BLaER1 (cell line): ENCODE measurements around the gene SLC34A3.

Experiments
- H3K27ac ChIP-seq: shearing (Covaris generic); formaldehyde crosslinking; 2 replicates; pipeline ENCODE4 v1.8.1; 2022
- H3K27me3 ChIP-seq: shearing (Covaris generic); formaldehyde crosslinking; 2 replicates; pipeline ENCODE4 v1.8.1; 2022
- H3K36me3 ChIP-seq: shearing (Covaris generic); formaldehyde crosslinking; 2 replicates; pipeline ENCODE4 v1.8.1; 2022
- H3K4me1 ChIP-seq: shearing (Covaris generic); formaldehyde crosslinking; 2 replicates; pipeline ENCODE4 v1.8.1; 2022
- H3K4me2 ChIP-seq: shearing (Covaris generic); formaldehyde crosslinking; 2 replicates; pipeline ENCODE4 v1.8.1; 2022
- H3K4me3 ChIP-seq: shearing (Covaris generic); formaldehyde crosslinking; 2 replicates; pipeline ENCODE4 v1.8.1; 2022
- H3K9ac ChIP-seq: shearing (Covaris generic); formaldehyde crosslinking; 2 replicates; pipeline ENCODE4 v1.8.1; 2022
- H3K9me3 ChIP-seq: shearing (Covaris generic); formaldehyde crosslinking; 2 replicates; pipeline ENCODE4 v1.8.1; 2022
- H4K20me1 ChIP-seq: shearing (Covaris generic); formaldehyde crosslinking; 2 replicates; pipeline ENCODE4 v1.8.1; 2022
- Cebpa-rat ChIP-seq: shearing (Covaris generic); IDR thresholded peaks from 2 replicates; pipeline ENCODE4 v1.8.1; 2022

SLC34A3 gene

DNA sequence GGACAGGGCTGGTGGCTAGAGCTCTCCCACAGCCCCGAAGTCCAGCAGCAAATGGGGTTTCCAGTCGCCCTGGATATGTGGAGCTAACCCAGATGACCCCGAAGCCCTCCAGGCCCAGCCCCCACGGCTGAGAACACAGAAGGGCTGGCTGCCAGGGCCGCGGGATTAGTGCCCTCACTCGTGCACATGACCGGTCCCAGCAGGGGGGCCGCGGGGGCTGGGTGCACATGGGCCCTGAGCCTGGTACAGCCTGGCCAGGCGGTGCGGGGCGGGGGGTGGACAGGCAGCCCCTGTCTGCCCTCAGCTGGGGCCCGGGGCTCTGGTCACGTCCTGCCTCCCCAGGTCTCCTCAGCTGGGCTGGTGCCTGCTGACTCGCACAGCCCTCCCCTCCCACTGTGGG, 36.3 kb upstream of the SLC34A3 start:
- Histone ChIP-seq H3K27ac (no peak overlapping the region), H3K27me3 (peaks cover 2% of the 10 kb centered on the region; the same call in 1 of the 2 replicates), H3K9me3 (no peaks in the 10 kb centered on the region), H3K4me1 (peaks cover 78% of the 10 kb centered on the region), H3K36me3 (peaks cover 42% of the 10 kb centered on the region), H3K4me3 (no peak overlapping the region), H4K20me1 (peaks cover 94% of the 10 kb centered on the region), H3K4me2 (0 out of 2 replicates have a peak overlapping the region, but pooled peaks have one; percentile 5), H3K9ac (peak overlapping the region; percentile 48)
- TF ChIP-seq Cebpa-rat: no peak

DNA sequence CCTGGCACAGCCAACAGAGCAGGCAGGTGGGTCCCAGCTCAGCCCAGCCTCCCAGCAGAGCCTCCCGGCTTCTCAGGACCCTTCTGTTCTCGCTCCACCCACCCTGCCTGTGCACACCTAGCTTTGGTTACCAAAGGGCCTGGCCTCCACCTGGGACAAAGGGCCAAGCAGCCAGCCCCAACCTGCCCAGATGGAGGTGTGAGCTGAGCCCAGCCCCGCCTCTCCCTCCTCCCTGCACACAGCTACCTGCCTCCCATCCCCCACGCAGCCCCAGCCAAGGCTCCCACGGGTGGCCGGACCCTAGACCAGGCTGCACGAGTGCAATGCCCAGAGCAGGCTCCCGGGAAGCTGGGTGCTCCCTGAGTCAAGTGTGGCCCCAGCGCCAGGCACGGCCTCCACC, 35.8 kb upstream of the SLC34A3 start:
- Histone ChIP-seq H3K4me3 (no peak overlapping the region), H3K27ac (no peak overlapping the region), H3K9ac (peak overlapping the region; percentile 48), H3K4me1 (peaks cover 77% of the 10 kb centered on the region), H3K4me2 (no peak overlapping the region), H3K27me3 (peaks cover 4% of the 10 kb centered on the region; the same call in 1 of the 2 replicates), H3K36me3 (peaks cover 39% of the 10 kb centered on the region), H4K20me1 (peaks cover 92% of the 10 kb centered on the region), H3K9me3 (no peaks in the 10 kb centered on the region)
- TF ChIP-seq Cebpa-rat: no peak

GRCh38 chr9:137195525-137196220, 35.0 kb upstream of the SLC34A3 start:
- H3K9me3 ChIP-seq: no peaks in the 10 kb centered on the region
- TF ChIP-seq Cebpa-rat: no peak
- no peak overlapping the region for H3K4me3 ChIP-seq
- H3K4me1 ChIP-seq: peaks cover 69% of the 10 kb centered on the region
- H4K20me1 ChIP-seq: peaks cover 84% of the 10 kb centered on the region
- peaks cover 4% of the 10 kb centered on the region; the same call in 1 of the 2 replicates for H3K27me3 ChIP-seq
- H3K9ac ChIP-seq: peak overlapping the region; percentile 48; the same call in 1 of the 2 replicates
- H3K27ac ChIP-seq: peak overlapping the region; percentile 30; the same call in 1 of the 2 replicates
- no peak overlapping the region for H3K4me2 ChIP-seq
- H3K36me3 ChIP-seq: peaks cover 32% of the 10 kb centered on the region

DNA sequence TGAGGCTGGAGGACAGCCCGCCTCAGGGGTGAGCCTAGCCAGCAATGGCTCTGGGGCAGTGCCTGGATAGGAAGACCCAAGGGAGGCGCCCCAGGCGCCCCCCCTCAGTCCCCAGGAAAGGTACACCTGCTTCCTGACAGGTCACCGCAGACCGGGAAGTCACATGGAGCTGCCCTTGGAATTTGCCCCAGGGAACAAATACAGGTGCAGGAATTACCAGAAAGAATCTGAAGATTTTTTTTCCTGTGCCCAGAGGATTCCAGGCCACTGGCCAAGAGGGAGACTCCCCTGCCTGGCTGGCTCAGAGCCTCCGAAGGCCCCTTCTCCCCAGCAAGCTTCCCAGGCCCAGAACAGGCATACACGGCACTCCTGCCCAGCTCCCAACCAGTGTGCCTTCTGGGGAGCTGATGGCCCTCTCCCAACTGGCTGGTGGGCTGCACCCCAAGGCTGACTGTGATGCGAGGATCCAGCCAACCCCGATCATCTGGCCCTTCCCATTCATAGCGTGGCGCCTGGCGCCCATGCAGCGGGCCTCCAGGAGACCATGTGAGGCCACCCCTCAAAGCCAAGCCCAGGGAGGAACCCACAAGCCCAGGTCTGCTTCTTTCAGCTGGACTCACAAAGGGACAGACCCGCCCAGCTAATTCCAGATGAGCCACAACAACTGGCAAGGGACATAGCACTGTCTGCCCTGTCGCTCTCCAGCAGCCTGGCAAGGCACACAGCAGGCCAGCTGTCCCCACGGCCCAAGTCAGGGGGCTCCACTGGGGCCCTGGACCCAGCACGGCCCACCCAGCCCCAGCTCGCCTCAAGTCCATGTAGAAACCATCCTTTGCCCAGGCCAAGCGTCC, 32.4 kb upstream of the SLC34A3 start:
- Histone ChIP-seq H3K27me3 (peaks cover 4% of the 10 kb centered on the region; the same call in 1 of the 2 replicates), H4K20me1 (peaks cover 84% of the 10 kb centered on the region), H3K36me3 (peaks cover 6% of the 10 kb centered on the region; the same call in 1 of the 2 replicates), H3K9me3 (no peaks in the 10 kb centered on the region), H3K9ac (peak overlapping the region; percentile 69), H3K4me1 (peaks cover 67% of the 10 kb centered on the region), H3K27ac (0 out of 2 replicates have a peak overlapping the region, but pooled peaks have one; percentile 22), H3K4me2 (peak overlapping the region; percentile 100), H3K4me3 (peak overlapping the region; percentile 17; the same call in 1 of the 2 replicates)
- TF ChIP-seq Cebpa-rat: no peak

DNA sequence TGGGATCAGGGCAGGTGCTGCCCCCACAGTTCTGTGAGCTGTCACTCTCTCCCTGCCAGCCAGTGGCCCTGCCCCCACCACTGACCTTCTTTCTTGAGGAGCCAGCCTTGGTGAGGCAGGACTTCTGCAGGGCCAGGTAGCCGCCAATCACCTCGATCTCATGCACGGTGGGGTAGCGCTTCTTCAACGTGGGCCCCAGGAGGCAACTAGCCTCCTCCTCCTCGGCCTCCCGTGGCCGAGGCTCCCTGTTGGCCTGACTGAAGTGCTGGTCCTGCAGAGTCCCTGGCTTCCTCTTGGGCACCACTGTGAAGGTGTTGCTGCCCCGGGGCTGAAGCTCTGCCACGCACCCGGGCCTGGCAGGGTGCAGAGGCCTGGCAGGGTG, 31.8 kb upstream of the SLC34A3 start:
- Histone ChIP-seq H3K36me3 (peaks cover 4% of the 10 kb centered on the region; the same call in 1 of the 2 replicates), H3K9ac (peak overlapping the region; percentile 69), H3K9me3 (no peaks in the 10 kb centered on the region), H3K27ac (no peak overlapping the region), H3K4me1 (peaks cover 67% of the 10 kb centered on the region), H4K20me1 (peaks cover 84% of the 10 kb centered on the region), H3K4me3 (peak overlapping the region; percentile 88; the same call in 1 of the 2 replicates), H3K4me2 (peak overlapping the region; percentile 100), H3K27me3 (peaks cover 4% of the 10 kb centered on the region; the same call in 1 of the 2 replicates)
- no peak for TF ChIP-seq Cebpa-rat

DNA sequence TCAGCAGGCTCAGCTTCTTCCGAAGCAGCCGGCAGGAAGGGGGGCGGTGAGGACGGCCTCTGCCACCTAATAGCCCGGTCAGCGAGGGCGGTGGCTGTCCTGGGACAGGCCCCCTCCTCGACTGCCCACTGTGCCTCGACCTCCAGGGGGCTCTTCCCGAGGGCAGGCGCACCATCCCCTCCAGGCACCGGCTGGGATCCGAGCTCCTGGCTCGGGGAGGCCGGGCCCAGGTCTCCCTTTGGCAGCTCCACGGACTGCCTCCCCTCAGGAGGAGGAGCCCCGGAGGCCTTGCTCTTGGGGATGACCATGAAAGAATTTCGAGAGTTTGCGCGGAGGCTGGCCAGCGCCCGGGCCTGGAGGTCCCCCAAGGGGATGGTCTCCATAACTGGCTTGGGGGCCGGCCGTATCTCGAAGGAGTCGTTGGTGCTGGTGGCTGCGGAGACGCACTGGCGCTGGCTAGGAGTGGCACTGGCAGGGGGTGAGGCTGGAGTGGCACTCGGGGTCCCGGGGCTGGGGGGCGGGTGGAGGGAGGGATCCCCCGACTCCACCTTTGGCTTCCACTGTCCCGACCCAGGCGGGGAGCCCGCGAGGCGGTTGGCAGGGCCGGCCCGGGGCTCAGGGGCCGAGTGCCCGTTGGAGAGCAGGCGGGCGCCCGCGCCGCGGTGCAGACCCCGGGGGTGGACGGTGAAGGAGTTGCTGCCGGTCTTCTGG, 31.1 kb upstream of the SLC34A3 start:
- H3K9ac ChIP-seq: peak overlapping the region; percentile 69
- peaks cover 84% of the 10 kb centered on the region for H4K20me1 ChIP-seq
- H3K4me1 ChIP-seq: peaks cover 67% of the 10 kb centered on the region
- H3K36me3 ChIP-seq: peaks cover 4% of the 10 kb centered on the region; the same call in 1 of the 2 replicates
- H3K9me3 ChIP-seq: no peaks in the 10 kb centered on the region
- TF ChIP-seq Cebpa-rat: no peak
- H3K27ac ChIP-seq: no peak overlapping the region
- H3K4me3 ChIP-seq: peak overlapping the region; percentile 88
- peaks cover 4% of the 10 kb centered on the region; the same call in 1 of the 2 replicates for H3K27me3 ChIP-seq
- H3K4me2 ChIP-seq: peak overlapping the region; percentile 100

DNA sequence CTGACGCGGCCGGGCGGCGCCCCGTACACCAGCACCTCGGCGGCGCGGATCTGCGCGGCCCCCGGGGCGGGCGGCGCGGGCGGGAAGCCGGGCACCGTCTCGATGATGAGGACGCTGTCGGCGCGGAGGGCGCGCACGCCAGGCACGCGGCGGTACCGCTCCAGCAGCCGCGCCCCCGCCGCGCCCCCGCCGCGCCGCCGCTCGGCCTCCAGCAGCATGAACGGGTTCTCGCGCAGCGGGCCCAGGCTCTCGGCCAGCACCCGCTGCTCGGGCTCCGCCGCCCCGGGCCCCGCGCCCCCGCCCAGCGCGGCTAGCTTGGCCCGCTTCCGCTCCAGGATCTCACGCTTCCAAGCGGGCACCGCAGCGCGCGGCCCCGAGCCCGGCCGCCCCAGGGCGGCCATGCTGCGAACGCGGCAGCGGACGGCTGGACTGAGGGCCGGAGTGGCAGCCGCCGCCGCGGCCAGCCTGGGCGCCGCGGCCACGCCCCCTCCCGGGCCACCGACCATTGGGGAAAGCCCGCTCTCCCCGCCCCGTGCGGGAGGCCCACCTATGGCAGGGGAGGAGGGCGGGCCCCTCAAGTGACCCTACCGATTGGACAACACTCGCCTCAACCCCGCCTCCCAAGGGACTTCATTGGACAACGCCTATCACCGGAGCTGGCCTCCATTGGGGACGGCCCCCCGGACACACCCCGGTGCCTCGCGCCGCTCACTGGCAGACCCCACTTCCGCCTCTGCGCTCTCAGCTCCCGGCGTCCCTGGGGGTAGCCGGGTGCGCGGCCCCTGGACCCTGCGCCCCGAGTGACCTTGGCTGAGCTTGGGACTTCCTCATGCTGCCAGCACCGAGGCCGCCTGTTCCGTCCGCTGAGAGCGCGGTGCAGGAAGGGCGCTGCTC, 30.1 kb upstream of the SLC34A3 start, which contains the start of gene TPRN:
Gene TPRN (minus strand): TSS at position 431 of the 894 bp plus-strand sequence. CDS start 30 bp downstream, at position 401.
- Histone ChIP-seq H4K20me1 (peaks cover 81% of the 10 kb centered on the region), H3K9ac (peak within 1 kb of the TSS; percentile 86), H3K9me3 (no peaks in the 10 kb centered on the region), H3K4me1 (peaks cover 69% of the 10 kb centered on the region), H3K27ac (peak within 1 kb of the TSS; percentile 83), H3K36me3 (no peaks in the 10 kb centered on the region; the same call in 1 of the 2 replicates), H3K4me3 (peak within 1 kb of the TSS; percentile 88), H3K27me3 (peaks cover 4% of the 10 kb centered on the region; the same call in 1 of the 2 replicates), H3K4me2 (peak within 1 kb of the TSS; percentile 100)
- no peak for TF ChIP-seq Cebpa-rat

DNA sequence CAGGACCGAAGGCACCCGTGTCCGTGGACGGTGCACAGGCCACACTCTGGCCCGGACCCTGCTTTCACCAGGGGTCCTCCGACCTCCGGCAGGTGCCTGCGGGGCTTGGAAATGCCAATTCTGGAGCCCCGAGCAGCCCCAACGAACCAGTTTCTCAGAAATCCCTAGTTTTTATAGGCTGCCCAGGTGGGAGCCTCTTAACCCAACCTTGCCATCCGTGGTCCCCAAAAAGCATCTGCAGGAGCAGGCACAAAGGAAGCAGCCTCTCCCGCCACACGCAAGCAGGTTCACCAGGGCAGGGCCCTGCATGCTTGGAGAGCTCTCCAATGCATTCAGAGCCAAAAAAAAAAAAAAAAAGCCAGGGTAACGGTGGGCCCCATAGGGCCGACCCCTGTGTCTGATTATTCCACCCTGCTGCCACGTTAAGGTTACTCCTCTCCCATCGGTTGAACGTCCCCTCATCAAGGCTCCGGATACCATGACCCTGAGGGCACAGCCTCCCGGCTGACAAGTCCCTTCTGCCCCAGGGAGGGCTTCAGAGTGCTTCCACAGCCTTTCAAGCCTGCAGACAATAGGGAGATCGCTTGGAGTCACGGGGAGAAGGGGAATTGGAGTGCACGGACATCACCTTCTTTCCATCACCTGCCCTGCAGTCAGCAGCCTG, 29.4 kb upstream of the SLC34A3 start:
- TF ChIP-seq Cebpa-rat: no peak
- no peaks in the 10 kb centered on the region for H3K9me3 ChIP-seq
- H3K36me3 ChIP-seq: no peaks in the 10 kb centered on the region; the same call in 1 of the 2 replicates
- peak overlapping the region; percentile 100 for H3K4me2 ChIP-seq
- H3K4me1 ChIP-seq: peaks cover 74% of the 10 kb centered on the region
- H3K4me3 ChIP-seq: peak overlapping the region; percentile 88
- H3K9ac ChIP-seq: peak overlapping the region; percentile 86
- H3K27ac ChIP-seq: peak overlapping the region; percentile 83
- H3K27me3 ChIP-seq: peaks cover 4% of the 10 kb centered on the region; the same call in 1 of the 2 replicates
- peaks cover 81% of the 10 kb centered on the region for H4K20me1 ChIP-seq
